ENCODE data around the gene VAPA.

DNA sequence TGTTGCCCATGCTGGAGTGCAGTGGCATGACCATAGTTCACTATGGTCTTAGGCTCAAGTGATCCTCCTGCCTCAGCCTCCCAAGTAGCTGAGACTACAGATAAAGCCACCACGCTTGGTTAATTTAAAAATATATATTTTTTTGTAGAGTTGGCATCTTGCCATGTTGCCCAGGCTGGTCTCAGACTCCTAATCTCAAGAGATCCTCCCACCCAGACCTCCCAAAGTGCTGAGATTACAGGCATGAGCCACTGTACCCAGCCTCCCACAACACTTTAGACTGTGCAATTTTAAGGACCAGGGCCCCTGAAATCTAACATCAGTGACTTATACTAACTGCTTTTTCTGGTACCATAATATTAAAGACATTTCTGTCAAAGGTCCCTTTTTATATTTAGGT lies 22.9 kb upstream of the VAPA start:
- no peak for TF ChIP-seq IRF4 (IDR thresholded peaks at IDR 0.05; ENCODE audit: low read depth, low read length)
- TF ChIP-seq CREM (IDR thresholded peaks at IDR 0.05; ENCODE audit: low read depth) = no peak
- TF ChIP-seq POLR2AphosphoS5 (IDR thresholded peaks at IDR 0.05; ENCODE audit: low read length) = no peak
- TF ChIP-seq, protein P1, sequence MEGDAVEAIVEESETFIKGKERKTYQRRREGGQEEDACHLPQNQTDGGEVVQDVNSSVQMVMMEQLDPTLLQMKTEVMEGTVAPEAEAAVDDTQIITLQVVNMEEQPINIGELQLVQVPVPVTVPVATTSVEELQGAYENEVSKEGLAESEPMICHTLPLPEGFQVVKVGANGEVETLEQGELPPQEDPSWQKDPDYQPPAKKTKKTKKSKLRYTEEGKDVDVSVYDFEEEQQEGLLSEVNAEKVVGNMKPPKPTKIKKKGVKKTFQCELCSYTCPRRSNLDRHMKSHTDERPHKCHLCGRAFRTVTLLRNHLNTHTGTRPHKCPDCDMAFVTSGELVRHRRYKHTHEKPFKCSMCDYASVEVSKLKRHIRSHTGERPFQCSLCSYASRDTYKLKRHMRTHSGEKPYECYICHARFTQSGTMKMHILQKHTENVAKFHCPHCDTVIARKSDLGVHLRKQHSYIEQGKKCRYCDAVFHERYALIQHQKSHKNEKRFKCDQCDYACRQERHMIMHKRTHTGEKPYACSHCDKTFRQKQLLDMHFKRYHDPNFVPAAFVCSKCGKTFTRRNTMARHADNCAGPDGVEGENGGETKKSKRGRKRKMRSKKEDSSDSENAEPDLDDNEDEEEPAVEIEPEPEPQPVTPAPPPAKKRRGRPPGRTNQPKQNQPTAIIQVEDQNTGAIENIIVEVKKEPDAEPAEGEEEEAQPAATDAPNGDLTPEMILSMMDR (IDR thresholded peaks at IDR 0.05 in 2 of 3, conservative IDR thresholded peaks at IDR 0.05 in 1 of 3; ENCODE audit: control insufficient read depth in 2 of 3, extremely low read depth in 1 of 3, insufficient read depth in 1 of 3, low read depth in 3 of 3, low read length in 3 of 3) = no peak
- TF ChIP-seq TARDBP (IDR thresholded peaks at IDR 0.05; ENCODE audit: borderline replicate concordance) = no peak
- no peak for TF ChIP-seq MTA2 (IDR thresholded peaks at IDR 0.05; ENCODE audit: low read depth)
- no peak for TF ChIP-seq EGR1 (IDR thresholded peaks at IDR 0.05; ENCODE audit: borderline replicate concordance in 1 of 2, low read depth in 2 of 2, low read length in 2 of 2)
- no peak for TF ChIP-seq SMC3 (IDR thresholded peaks at IDR 0.05; ENCODE audit: borderline replicate concordance, low read length)

Measured in GM12878 (cell line).